Ovary (tissue), 3 donors: Measurements from ENCODE around the gene LAMA2.

Experiments
- CTCF ChIP-seq, 3 donors: fragments of 450-650 bp in 2 of 3; fragments of 200-600 bp in 1 of 3; IDR thresholded peaks; one replicate each; pipeline versions ENCODE4 v1.5.1 to v1.8.0; 2016 to 2022; ENCODE audit warnings: antibody characterized with exemption in 3 of 3, mild to moderate bottlenecking in 1 of 3
- EP300 ChIP-seq: sonication (generic); formaldehyde crosslinking; IDR thresholded peaks from one replicate; pipeline ENCODE4 v1.6.1; 2017; ENCODE audit warnings: antibody characterized with exemption
- POLR2A ChIP-seq: fragments of 450-650 bp; IDR thresholded peaks from one replicate; pipeline ENCODE4 v1.6.1; 2017; ENCODE audit warnings: antibody characterized with exemption, mild to moderate bottlenecking, moderate library complexity
- donor health status: DM: no; HTN: no; CAD: no.

DNA sequence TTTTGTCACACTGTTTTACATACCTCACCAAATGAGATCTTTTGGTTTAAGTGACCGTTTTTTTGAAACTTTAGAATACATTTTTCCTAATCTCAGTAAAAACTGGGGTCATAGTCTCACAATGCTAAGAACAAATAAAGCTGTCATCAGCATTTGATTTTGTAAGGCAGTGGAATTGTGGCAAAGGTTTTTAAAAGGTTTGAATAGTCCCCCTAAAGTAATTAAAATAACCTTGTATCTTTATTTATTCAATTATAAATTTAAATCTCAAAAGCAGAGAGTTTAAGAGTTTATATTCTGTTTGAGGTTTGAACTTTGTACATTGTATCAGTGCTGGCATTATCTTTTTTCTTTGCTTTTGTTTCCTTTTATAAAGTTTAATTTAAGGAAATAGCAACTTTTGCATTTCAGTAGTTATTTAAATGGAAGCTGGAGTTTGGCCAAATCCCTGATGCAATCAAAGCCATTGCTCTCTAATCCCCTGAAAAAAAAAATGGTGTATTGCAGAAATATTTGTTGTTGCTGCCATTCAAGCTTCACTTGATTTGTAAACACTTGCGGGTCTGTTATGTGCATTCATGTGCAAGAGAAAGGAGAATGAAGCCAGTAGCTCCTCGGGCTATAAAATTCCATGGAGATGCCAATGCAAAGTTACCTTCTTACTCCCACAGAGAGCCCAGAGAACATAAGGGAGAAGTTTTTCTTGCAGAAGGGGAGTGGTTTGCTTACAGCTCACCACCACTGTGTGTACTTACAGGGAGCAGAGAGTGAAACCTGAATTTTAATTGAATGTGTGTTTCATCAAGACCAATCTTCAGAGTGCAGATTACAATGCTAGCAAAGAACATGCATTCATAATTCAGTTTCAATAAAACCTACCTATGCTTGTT, 435.2 kb downstream of the LAMA2 start:
- TF ChIP-seq CTCF (IDR thresholded peaks at IDR 0.05): no peak
- no peak for TF ChIP-seq POLR2A
- TF ChIP-seq EP300: no peak
